Esophagus muscularis mucosa (tissue), 4 donors: ENCODE measurements around the gene CBY1. TPM values are rescaled to one million over a fixed set of nuclear protein-coding genes. Genes with fewer than 3 reads are reported as not detected.

Experiments
- DNase-seq: peaks from one replicate; pipeline ENCODE4 v3.0.0-alpha.2; 2017; ENCODE audit errors: extremely low spot score
- H3K27ac ChIP-seq, 4 donors: fragments of 200-600 bp; sonication (generic); replicated peaks in 1 of 4; 1 replicate in 3 of 4; 2 replicates in 1 of 4; pipeline ENCODE4 v1.5.1; 2016 to 2019; ENCODE audit warnings: mild to moderate bottlenecking in 1 of 4
- H3K27me3 ChIP-seq, 4 donors: fragments of 200-600 bp; sonication (generic); one replicate each; pipeline versions ENCODE4 v1.5.1 to v1.6.0; 2016 to 2019
- H3K36me3 ChIP-seq, 4 donors: fragments of 200-600 bp; sonication (generic); one replicate each; pipeline ENCODE4 v1.5.1; 2016 to 2019
- H3K4me1 ChIP-seq, 4 donors: fragments of 200-600 bp; sonication (generic); one replicate each; pipeline ENCODE4 v1.5.1; 2016 to 2019
- H3K4me3 ChIP-seq, 4 donors: fragments of 200-600 bp; sonication (generic); 1 replicate in 2 of 4; 2 replicates in 2 of 4; pipeline ENCODE4 v1.5.1; 2016 to 2019; ENCODE audit warnings: mild to moderate bottlenecking in 4 of 4, moderate library complexity in 1 of 4
- H3K9me3 ChIP-seq, 4 donors: fragments of 200-600 bp; sonication (generic); 1 replicate in 3 of 4; 2 replicates in 1 of 4; pipeline ENCODE4 v1.5.1; 2016 to 2019
- EP300 ChIP-seq: sonication (generic); formaldehyde crosslinking; IDR thresholded peaks from one replicate; pipeline ENCODE4 v1.6.1; 2017; ENCODE audit warnings: antibody characterized with exemption
- POLR2A ChIP-seq: fragments of 450-650 bp; IDR thresholded peaks from one replicate; pipeline ENCODE4 v1.6.1; 2017; ENCODE audit warnings: antibody characterized with exemption, moderate library complexity, mild to moderate bottlenecking, low read depth
- POLR2AphosphoS5 ChIP-seq, 2 donors: sonication (generic); formaldehyde crosslinking; IDR thresholded peaks; one replicate each; pipeline ENCODE4 v1.6.1; 2017; ENCODE audit warnings: antibody characterized with exemption in 2 of 2
- WGBS: methylation state at CpG from one replicate; pipeline ENCODE4 v1.1.5; 2018; 5-methylcytosine and 5-hydroxymethylcytosine counted together
- intact Hi-C: fragments of 100-400 bp; cut with DNase I; formaldehyde crosslinking; loops from one replicate; pipeline ENCODE4 v1.15.1; 2023
- total RNA-seq, 4 donors: library from RNA; depleted of rRNA; stranded (reverse); fragments of >200 nt; gene quantifications; one replicate each; pipeline versions ENCODE4 v1.1.0 to v1.2.1, GENCODE V29; 2016
- TF ChIP-seq, protein P1 (sequence below), 3 experiments: fragments of 200-600 bp in 2 of 3; fragments of 450-650 bp in 1 of 3; sonication (generic) in 2 of 3; IDR thresholded peaks; one replicate each; pipeline ENCODE4 v1.5.1; 2017 to 2019; ENCODE audit warnings: antibody characterized with exemption in 3 of 3, mild to moderate bottlenecking in 2 of 3, moderate library complexity in 1 of 3

CBY1 gene
- total RNA-seq, 4 donors from 2014 or later: 25.2 to 36.9 (median 33.9) TPM

DNA sequence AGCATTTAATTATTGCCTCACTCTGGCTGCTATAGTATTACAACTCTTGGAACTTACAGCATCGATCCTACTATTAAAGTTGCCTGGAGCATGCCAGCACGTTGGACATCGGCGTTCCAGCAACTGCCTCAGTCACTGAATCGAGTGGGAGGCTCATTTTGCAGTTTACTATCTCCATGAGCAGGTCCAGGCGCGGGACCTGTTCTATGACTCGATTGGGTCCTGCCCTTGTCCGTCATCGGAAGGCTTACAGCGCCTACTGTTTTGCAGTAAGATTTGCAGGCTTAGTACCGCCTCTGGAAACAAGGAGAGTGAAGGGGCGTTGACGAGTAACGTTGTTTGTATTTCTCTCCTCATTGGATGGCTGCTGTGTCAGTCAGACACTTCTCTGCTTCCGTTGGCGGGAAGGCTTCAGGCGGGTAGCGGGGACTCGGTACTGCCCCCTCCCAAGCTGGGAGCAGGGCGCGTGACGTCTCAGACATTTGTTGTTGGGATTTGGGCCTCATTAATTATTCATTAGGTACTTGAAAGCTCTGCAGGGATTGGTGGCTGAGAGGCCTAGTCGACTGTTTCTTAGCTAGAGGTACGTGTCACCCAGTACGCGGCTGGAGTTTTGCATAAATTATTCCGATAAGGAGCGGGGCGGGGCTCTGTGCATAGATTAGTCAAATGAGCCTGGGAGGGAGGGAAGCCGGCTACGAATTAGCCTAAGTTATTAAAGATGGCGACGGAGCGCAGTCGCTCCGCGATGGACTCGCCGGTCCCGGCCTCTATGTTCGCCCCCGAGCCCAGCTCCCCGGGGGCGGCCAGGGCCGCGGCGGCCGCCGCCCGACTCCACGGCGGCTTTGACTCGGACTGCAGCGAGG, 49.0 kb downstream of the CBY1 start, which contains the start of gene GTPBP1:
GTPBP1 (plus strand) TSS at position 710 of the 866 bp plus-strand sequence; CDS start at position 722, 12 bp downstream.
- peak within 1 kb of the TSS; percentile 82 to 100 (median 87) for H3K4me3 ChIP-seq
- under 1% methylated on average over 31 of the region's 55 CpGs for WGBS
- H3K9me3 ChIP-seq: no peaks in the 10 kb centered on the region
- H3K4me1 ChIP-seq: peaks cover 28 to 55% (median 45%) of the 10 kb centered on the region in 4 donors
- H3K27me3 ChIP-seq: no peaks in the 10 kb centered on the region
- peaks cover 0 to 12% (median 10%) of the 10 kb centered on the region in 4 donors for H3K36me3 ChIP-seq
- no peak for TF ChIP-seq EP300
- TF ChIP-seq POLR2AphosphoS5 (IDR thresholded peaks at IDR 0.05): peak; percentile 87 to 94
- TF ChIP-seq, protein P1, sequence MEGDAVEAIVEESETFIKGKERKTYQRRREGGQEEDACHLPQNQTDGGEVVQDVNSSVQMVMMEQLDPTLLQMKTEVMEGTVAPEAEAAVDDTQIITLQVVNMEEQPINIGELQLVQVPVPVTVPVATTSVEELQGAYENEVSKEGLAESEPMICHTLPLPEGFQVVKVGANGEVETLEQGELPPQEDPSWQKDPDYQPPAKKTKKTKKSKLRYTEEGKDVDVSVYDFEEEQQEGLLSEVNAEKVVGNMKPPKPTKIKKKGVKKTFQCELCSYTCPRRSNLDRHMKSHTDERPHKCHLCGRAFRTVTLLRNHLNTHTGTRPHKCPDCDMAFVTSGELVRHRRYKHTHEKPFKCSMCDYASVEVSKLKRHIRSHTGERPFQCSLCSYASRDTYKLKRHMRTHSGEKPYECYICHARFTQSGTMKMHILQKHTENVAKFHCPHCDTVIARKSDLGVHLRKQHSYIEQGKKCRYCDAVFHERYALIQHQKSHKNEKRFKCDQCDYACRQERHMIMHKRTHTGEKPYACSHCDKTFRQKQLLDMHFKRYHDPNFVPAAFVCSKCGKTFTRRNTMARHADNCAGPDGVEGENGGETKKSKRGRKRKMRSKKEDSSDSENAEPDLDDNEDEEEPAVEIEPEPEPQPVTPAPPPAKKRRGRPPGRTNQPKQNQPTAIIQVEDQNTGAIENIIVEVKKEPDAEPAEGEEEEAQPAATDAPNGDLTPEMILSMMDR (IDR thresholded peaks at IDR 0.05): peak in 2 of 3 experiments; percentile 12 to 17
- peak; percentile 91 for TF ChIP-seq POLR2A
- H3K27ac ChIP-seq: peak within 1 kb of the TSS; percentile 97 to 100 (median 98)
- intact Hi-C loops: loop anchor here (2.0 kb wide), 1 partner anchor 49 kb away; the partner anchor contains the start of gene SUN2
- DNase-seq: peak; percentile 100

DNA sequence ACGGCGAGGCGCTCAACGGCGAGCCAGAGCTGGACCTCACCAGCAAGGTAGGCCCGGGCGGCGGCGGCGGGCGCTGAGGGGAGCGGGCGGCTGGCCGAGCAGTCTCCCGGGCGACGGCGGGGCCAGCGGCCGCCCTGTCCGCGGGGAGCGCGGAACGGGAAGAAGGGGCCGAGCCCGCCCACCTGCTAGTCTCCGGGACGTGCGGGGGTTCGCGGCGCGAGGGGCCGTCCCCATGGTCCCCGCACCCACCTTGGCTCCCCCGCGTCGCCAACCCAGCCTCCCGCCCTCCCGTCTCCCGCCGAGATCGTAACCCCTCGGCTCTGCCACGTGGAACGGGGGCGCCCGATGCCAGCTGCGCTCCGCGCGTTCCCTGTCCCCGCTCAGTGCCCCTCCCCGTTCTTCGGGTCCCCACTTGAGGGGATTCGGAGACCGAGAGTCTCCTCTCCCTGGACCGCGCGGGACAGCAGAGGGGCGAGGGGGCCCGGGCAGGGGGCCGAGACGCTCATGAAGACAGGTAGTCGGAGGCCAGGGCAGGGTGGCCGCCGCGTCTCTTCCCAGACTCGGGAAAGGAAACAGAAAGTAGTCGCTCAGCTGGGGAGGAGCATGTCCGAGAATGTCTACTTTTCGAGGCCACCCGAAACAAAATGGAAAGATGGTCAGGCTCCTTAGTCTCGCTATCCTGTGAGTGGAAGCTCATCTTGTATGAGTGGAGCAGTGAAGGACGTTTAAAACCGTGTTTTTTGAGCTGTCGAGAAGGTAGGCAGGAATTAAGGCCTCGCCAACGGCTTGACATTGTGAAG, 49.9 kb downstream of the CBY1 start:
- Histone ChIP-seq H3K27ac (peak overlapping the region; percentile 97 to 100 (median 98)), H3K4me3 (peak overlapping the region; percentile 82 to 100 (median 87)), H3K36me3 (peaks cover 0 to 17% (median 14%) of the 10 kb centered on the region in 4 donors), H3K27me3 (no peaks in the 10 kb centered on the region), H3K4me1 (peaks cover 28 to 53% (median 44%) of the 10 kb centered on the region in 4 donors), H3K9me3 (no peaks in the 10 kb centered on the region)
- peak; percentile 18 to 26 for TF ChIP-seq POLR2AphosphoS5 (IDR thresholded peaks at IDR 0.05)
- TF ChIP-seq, protein P1 (IDR thresholded peaks at IDR 0.05): no peak
- intact Hi-C loops: loop anchor here (2.0 kb wide), 1 partner anchor 48 kb away; the partner anchor contains the start of gene SUN2
- WGBS: under 1% methylated on average over 18 of the region's 80 CpGs
- DNase-seq: no peak

DNA sequence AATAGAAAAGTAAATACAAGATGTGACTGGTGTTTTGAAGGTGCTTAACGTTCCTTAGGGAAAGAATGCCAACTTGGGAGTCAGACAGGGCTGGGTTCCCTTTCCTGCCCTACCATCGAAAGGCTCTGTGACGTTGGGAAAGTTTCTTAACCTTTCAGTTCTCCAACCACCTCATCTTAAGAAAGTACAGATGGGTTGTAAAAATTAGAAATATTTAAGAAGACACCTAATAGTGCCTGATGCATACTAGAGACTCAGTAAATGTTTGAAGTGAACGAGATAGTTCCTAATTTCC, 50.4 kb downstream of the CBY1 start:
- Histone ChIP-seq H3K36me3 (peaks cover 0 to 18% (median 14%) of the 10 kb centered on the region in 4 donors), H3K4me3 (peak overlapping the region; percentile 82 to 100 (median 87)), H3K27ac (peak overlapping the region; percentile 97 to 100 (median 98)), H3K9me3 (no peaks in the 10 kb centered on the region), H3K27me3 (no peaks in the 10 kb centered on the region), H3K4me1 (peaks cover 23 to 52% (median 38%) of the 10 kb centered on the region in 4 donors)
- intact Hi-C loops: loop anchor here (2.0 kb wide), 1 partner anchor 48 kb away; the partner anchor contains the start of gene SUN2
- no peak for DNase-seq
- 1% methylated on average over 4 of the region's 4 CpGs for WGBS
- TF ChIP-seq POLR2AphosphoS5 (IDR thresholded peaks at IDR 0.05) (peak in 1 of 2 donors; percentile 3), POLR2A (no peak)

DNA sequence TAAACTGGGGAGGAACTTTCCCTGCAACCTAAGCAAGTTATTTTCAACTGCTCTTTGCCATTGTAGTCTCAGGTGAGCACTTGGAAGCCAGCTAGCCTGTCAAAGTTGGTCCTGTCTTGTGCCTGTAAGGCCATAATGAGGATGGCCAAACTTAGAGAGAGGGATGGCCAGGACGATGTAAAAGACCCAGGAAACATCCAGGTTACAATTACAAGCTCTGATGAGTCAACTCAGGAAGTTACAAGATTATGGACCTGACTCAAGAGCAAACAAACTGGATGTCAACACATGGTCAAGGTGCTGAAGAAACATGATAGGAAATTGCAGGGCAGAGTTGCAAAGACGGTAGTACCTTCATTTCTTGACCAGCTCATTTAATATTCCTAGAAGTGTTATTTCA, 50.9 kb downstream of the CBY1 start:
- Histone ChIP-seq H3K4me1 (peaks cover 25 to 54% (median 40%) of the 10 kb centered on the region in 4 donors), H3K4me3 (peak overlapping the region; percentile 82 to 100 (median 87)), H3K36me3 (peaks cover 0 to 23% (median 14%) of the 10 kb centered on the region in 4 donors), H3K9me3 (no peaks in the 10 kb centered on the region), H3K27ac (peak overlapping the region; percentile 97 to 100 (median 98)), H3K27me3 (no peaks in the 10 kb centered on the region)
- TF ChIP-seq EP300: no peak
- TF ChIP-seq, protein P1 (IDR thresholded peaks at IDR 0.05): no peak
- intact Hi-C loops: loop anchor here (2.0 kb wide), 1 partner anchor 47 kb away; the partner anchor contains the start of gene SUN2
- no peak for DNase-seq
- WGBS: 42% methylated on average over 2 of the region's 2 CpGs
